ENCODE measurements around the gene MYEOV. TPM values are rescaled to one million over a fixed set of nuclear protein-coding genes. Genes with fewer than 3 reads are reported as not detected.

The MYEOV gene
- total RNA-seq, 2 experiments from 2014 or later = not detected

DNA sequence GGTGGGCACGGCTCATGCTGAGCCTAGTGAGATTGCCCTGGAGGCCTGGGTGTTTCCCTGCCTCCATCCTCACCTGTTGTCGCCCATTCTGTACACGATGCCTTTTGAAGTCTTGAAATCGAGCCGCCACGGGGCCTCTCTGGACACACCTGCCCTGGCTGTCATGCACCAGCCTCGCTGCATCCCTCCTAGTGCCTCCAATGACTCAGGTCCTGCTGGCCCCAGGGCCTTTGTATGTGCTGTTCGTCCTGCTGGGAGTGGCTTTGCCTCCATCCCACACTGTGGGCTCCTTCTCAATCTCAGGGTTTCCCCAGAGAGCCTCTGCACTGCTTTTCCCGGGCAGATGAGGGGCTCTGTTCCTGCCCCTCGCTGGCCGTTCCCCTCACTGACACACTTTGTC, 8.9 kb upstream of the MYEOV start:
- no peak overlapping the region for H3K4me3 Mint-ChIP-seq
- H3K27me3 Mint-ChIP-seq = peaks cover 2% of the 10 kb centered on the region
- no peaks in the 10 kb centered on the region for H3K4me1 Mint-ChIP-seq
- ATAC-seq (no peak), DNase-seq (no peak)
- CTCF ChIA-PET = no interaction called here
- no peaks in the 10 kb centered on the region for H3K9me3 Mint-ChIP-seq (ENCODE audit: low read depth)
- no peak overlapping the region for H3K27ac Mint-ChIP-seq
- no peaks in the 10 kb centered on the region for H3K36me3 Mint-ChIP-seq

DNA sequence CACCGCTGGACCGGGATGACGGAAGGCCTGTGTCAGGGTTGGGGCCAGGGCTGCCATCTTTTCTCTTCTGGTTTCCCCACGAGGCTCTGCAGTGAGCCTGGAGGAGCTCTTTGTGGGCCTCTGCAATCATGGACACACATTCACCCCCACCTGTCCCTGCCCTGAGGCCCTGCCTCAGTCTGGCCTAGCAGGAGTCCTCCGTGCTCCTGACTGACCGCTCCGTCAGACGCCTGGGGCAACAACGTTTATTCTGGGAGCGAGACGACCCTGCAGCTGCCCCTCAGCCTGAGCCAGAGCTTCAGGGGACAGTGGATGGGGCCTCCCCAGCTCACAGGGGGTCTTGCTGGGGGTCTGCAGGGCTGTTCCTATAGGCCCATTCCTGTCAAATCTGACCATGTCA, 8.2 kb upstream of the MYEOV start:
- no peaks in the 10 kb centered on the region for H3K4me1 Mint-ChIP-seq
- no peak overlapping the region for H3K4me3 Mint-ChIP-seq
- no peak overlapping the region for H3K27ac Mint-ChIP-seq
- ATAC-seq (no peak), DNase-seq (no peak)
- H3K27me3 Mint-ChIP-seq = peaks cover 3% of the 10 kb centered on the region
- H3K9me3 Mint-ChIP-seq (ENCODE audit: low read depth) = no peaks in the 10 kb centered on the region
- CTCF ChIA-PET = no interaction called here
- no peaks in the 10 kb centered on the region for H3K36me3 Mint-ChIP-seq

DNA sequence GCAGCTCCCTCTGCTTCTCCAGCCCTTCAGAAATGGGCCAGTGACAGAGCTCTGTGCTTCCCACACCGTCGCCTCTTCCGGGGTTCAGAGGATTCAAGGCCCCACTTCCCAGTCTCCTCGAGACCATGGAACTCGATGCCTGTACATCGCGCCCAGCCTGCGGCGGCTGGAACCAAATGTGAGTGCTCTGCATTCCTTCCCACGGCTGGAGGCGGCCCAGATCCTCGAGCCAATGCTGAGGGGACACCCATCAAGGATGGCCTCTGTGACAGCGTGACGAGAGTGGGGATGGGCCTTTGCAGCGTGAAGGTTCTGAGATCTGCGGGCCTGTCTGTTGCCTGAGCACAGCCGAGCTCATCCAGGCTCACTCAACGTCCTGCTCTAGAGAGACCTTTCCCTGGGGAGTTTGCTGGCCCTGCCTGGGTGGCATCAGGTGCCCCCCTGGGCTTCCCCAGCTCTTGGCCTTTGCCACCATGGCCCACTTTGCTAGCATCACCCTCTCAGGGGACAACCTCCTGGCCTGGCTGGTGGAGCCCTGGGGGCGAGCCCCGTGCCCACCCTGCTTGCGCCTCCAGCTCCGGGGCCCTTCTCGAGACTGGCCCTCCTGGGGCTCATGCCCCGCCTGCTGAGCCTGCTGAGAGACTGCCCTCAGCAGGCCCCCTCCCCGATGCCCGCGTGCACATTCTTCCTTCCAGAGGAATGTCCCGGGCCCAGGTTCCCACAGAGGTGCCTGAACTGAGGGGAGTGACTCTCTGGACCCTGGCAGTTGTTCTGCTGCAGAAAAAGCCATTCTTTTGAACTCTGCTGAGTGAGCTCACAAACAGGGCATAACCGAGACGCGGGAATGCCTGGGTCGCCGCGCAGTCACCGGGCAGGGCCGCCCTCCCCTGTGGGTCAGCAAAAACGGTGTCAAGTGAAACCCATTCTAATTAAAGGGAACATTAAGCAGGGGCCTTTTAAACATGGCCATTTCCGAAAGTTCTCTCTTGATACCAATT, 7.3 kb upstream of the MYEOV start:
- CTCF ChIA-PET = no interaction called here
- H3K36me3 Mint-ChIP-seq = no peaks in the 10 kb centered on the region
- no peak for ATAC-seq
- H3K4me3 Mint-ChIP-seq = no peak overlapping the region
- no peak for DNase-seq
- no peaks in the 10 kb centered on the region for H3K4me1 Mint-ChIP-seq
- H3K9me3 Mint-ChIP-seq (ENCODE audit: low read depth) = no peaks in the 10 kb centered on the region
- H3K27ac Mint-ChIP-seq = no peak overlapping the region
- peaks cover 3% of the 10 kb centered on the region for H3K27me3 Mint-ChIP-seq

DNA sequence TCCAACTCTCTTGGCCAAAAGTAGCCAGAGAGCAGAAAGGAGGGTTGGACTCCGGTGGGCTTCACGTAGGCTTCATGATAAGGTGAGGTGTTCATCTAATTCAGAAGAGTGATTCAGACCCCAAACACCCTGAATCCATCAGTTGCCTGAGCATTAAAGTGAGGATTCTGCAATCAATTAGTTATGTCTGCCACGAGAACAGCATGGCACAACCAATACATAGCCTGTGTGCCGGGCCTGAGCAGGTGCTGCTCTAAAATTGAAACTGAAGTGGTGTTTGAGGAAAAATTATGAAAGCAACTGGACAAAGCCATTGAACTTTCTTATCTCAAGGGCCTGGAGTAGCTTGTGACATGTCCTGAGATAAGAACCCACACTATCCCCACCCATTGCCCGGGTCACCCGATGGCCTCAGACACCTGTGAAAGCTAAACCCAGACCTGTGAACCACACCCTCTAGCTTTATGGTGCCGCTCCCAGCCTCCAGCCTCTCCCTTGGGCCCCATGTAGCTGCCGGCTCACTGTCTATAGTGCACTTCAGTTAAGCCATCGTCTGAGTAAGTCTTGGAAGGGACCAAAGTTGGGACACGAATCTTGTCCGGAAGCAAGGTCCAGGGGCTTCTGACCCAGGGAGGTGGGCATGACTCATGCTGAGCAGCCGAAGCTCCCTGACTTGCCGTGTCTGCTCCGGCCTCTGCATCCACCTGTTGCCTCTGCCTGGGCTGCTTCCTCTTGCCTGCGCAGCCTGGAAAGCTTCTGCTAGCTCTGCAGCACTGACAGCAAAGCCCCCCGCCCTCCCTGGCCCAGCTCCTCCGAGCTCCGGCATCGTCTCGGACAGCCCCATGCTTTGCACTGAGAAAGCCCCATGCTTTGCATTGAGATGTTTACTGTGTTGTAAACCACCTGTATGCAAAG, 5.7 kb upstream of the MYEOV start:
- CTCF ChIA-PET = no interaction called here
- Mint-ChIP-seq H3K4me3 (no peak overlapping the region), H3K4me1 (no peaks in the 10 kb centered on the region), H3K27ac (no peak overlapping the region), H3K36me3 (no peaks in the 10 kb centered on the region), H3K27me3 (peaks cover 3% of the 10 kb centered on the region), H3K9me3 (ENCODE audit: low read depth) (no peaks in the 10 kb centered on the region)
- DNase-seq (no peak), ATAC-seq (no peak)

DNA sequence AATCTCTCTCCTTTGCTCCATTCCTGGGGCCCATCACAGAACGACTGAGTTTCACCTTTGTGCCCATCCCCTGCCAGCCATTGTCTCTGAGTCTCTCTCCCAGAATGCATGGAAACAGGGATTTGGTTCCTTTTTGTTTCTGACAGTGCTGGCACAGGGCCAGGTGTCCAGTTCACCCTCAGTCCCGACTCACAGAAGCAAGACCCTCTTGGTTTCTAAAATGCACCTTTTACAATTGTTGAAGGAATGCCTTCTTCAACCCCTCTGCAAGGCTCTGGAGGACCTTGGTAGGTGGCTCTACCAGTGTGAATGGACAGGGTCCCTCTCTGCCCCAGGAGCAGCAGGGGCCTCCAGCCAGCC, 5.1 kb upstream of the MYEOV start:
- no peak for ATAC-seq
- H3K36me3 Mint-ChIP-seq = no peaks in the 10 kb centered on the region
- no peak for DNase-seq
- H3K4me3 Mint-ChIP-seq = no peak overlapping the region
- CTCF ChIA-PET = no interaction called here
- H3K4me1 Mint-ChIP-seq = no peaks in the 10 kb centered on the region
- H3K9me3 Mint-ChIP-seq (ENCODE audit: low read depth) = no peaks in the 10 kb centered on the region
- H3K27me3 Mint-ChIP-seq = peaks cover 3% of the 10 kb centered on the region
- H3K27ac Mint-ChIP-seq = no peak overlapping the region

DNA sequence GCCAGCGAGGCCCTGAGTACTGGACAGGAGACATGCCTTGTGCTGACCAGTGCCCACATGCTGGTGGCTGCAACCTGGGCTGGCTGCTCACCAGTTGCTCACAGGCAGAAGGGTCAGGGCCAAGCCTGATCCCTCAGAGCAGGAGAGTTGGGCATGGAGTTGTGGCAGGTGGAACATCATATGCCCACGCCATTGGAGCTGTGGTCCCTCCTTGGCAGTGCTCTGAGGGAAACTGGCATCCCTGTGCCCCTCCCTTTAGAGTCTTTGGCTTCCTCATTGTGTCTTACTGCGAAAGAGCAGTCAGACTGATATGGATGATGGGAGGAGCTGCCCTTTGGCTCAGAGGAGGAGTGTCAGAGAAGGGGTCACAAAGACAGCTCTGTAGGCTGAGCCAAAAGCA, 3.1 kb upstream of the MYEOV start:
- Mint-ChIP-seq H3K36me3 (no peaks in the 10 kb centered on the region), H3K27ac (no peak overlapping the region), H3K27me3 (peaks cover 9% of the 10 kb centered on the region), H3K4me3 (no peak overlapping the region), H3K4me1 (peaks cover 4% of the 10 kb centered on the region), H3K9me3 (ENCODE audit: low read depth) (no peaks in the 10 kb centered on the region)
- ATAC-seq = no peak
- CTCF ChIA-PET = no interaction called here
- DNase-seq = no peak

DNA sequence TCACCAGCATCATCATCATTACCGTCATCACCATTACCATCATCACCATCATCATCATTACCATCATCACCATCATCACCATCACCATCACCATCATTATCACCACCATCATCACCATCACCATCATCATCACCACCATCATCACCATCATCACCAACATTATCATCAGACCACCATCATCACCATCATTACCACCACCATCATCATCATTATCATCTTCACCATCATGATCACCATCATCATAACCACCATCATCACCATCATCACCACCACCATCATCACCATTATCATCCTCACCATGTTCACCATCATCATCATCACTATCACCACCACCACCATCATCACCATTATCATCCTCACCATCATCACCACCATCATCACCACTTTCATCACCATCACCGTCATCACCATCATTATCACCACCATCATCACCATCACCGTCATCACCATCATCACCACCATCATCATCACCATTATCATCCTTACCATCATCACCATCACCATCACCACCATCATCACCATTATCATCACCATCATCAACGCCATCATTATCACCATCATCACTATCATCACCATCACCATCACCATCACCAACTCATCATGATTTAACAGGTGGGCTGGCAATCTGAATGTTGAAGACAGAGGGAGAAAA, 2.4 kb upstream of the MYEOV start:
- H3K27me3 Mint-ChIP-seq = peaks cover 9% of the 10 kb centered on the region
- ATAC-seq (no peak), DNase-seq (no peak)
- no peak overlapping the region for H3K27ac Mint-ChIP-seq
- no peaks in the 10 kb centered on the region for H3K9me3 Mint-ChIP-seq (ENCODE audit: low read depth)
- H3K4me1 Mint-ChIP-seq = peaks cover 12% of the 10 kb centered on the region
- H3K4me3 Mint-ChIP-seq = no peak overlapping the region
- no peaks in the 10 kb centered on the region for H3K36me3 Mint-ChIP-seq
- CTCF ChIA-PET = interaction anchor here (1.4 to 3.0 kb wide), 3 partner anchors 18 to 351 kb away, joined by 3 to 18 read pairs (median 3); no protein-coding TSS in a partner anchor

DNA sequence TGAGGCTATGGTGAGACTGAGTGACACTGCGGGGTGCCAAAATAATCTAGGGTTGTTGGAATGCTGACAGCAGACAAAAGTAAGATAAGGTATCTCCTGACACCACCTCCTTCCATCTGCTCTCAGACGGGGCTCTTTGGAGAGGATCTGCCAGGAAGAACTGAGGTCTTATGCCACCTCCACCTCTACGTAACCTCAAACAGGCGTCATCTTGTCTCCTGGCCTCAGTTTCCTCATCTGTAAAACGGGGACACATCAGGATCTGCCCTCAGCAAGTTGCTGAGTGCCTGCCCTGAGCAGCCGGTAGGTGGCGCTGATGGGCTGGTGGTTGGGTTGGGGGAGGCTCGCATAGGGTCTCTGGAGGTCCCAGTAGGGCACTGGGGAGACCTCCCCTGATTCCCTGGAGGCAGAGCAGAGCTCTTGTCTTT, 1.7 kb upstream of the MYEOV start:
- peaks cover 9% of the 10 kb centered on the region for H3K27me3 Mint-ChIP-seq
- H3K36me3 Mint-ChIP-seq = peaks cover 2% of the 10 kb centered on the region
- H3K4me1 Mint-ChIP-seq = peaks cover 18% of the 10 kb centered on the region
- CTCF ChIA-PET = interaction anchor here (0.6 to 3.0 kb wide), 15 partner anchors 14 to 378 kb away, joined by 3 to 18 read pairs (median 3); no protein-coding TSS in a partner anchor
- H3K27ac Mint-ChIP-seq = no peak overlapping the region
- H3K4me3 Mint-ChIP-seq = no peak overlapping the region
- peak; percentile 60 for DNase-seq
- ATAC-seq = no peak
- H3K9me3 Mint-ChIP-seq (ENCODE audit: low read depth) = no peaks in the 10 kb centered on the region

DNA sequence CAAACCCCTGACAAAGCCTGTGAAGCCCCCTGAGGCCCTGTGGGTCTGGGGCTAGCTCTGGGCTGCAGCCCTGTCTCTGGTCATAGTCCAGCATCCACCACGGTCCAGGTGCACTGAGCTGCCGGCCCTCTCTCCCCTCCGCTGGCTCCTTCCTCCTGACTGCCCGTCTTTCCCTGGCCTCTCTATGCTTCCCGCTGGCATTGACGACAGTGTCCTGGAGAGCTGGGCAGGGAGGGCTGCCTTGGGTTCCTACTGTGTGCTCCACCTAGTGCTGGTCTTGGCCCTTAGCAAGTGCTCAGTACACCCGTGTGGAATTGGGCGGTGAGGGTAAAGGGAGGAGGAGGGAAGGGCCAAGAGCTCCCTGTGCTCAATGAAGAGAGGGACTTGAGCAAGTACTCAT, 868 bp upstream of the MYEOV start:
- no peak overlapping the region for H3K27ac Mint-ChIP-seq
- DNase-seq = no peak

DNA sequence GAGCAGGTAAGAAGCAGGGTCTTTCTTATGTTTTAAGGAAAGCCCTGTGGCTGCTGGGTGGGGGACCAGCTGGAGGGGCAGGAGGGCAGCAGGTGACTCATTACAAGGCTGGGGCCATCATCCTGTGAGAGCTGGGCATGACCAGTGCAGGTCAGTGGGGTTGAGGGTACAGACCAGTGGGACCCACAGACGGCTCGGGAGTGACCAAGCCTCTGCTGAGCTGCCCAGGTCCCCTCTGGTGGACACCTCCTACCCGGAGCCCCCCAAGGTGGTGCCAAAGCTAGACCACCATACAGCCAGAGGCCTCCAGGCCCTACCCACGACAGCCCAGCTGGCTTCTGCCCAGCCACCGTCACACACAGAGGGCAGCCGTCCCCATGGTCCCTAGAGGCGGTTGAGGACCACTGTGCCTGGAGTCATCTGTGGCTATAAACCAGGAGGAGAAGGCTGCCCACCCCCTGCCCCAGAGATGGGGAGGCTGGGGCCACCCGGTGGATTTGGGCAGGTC, 670 bp downstream of the MYEOV start:
- CTCF ChIA-PET = interaction anchor here (3.0 kb wide), 1 partner anchor 348 kb away, joined by 18 read pairs; no protein-coding TSS in a partner anchor
- no peak overlapping the region for H3K4me3 Mint-ChIP-seq
- H3K27me3 Mint-ChIP-seq = peaks cover 9% of the 10 kb centered on the region
- peaks cover 42% of the 10 kb centered on the region for H3K4me1 Mint-ChIP-seq
- H3K36me3 Mint-ChIP-seq = peaks cover 2% of the 10 kb centered on the region
- H3K9me3 Mint-ChIP-seq (ENCODE audit: low read depth) = no peaks in the 10 kb centered on the region
- ATAC-seq (no peak), DNase-seq (no peak)
- H3K27ac Mint-ChIP-seq = no peak overlapping the region

More for the DNA sequence above, 868 bp upstream of the MYEOV start:
- Mint-ChIP-seq H3K27me3 (peaks cover 9% of the 10 kb centered on the region), H3K9me3 (ENCODE audit: low read depth) (no peaks in the 10 kb centered on the region), H3K36me3 (peaks cover 2% of the 10 kb centered on the region), H3K4me1 (peaks cover 27% of the 10 kb centered on the region), H3K4me3 (no peak overlapping the region)
- no peak for ATAC-seq
- CTCF ChIA-PET = interaction anchor here (0.6 to 3.0 kb wide), 15 partner anchors 13 to 377 kb away, joined by 3 to 18 read pairs (median 3); no protein-coding TSS in a partner anchor

DNA sequence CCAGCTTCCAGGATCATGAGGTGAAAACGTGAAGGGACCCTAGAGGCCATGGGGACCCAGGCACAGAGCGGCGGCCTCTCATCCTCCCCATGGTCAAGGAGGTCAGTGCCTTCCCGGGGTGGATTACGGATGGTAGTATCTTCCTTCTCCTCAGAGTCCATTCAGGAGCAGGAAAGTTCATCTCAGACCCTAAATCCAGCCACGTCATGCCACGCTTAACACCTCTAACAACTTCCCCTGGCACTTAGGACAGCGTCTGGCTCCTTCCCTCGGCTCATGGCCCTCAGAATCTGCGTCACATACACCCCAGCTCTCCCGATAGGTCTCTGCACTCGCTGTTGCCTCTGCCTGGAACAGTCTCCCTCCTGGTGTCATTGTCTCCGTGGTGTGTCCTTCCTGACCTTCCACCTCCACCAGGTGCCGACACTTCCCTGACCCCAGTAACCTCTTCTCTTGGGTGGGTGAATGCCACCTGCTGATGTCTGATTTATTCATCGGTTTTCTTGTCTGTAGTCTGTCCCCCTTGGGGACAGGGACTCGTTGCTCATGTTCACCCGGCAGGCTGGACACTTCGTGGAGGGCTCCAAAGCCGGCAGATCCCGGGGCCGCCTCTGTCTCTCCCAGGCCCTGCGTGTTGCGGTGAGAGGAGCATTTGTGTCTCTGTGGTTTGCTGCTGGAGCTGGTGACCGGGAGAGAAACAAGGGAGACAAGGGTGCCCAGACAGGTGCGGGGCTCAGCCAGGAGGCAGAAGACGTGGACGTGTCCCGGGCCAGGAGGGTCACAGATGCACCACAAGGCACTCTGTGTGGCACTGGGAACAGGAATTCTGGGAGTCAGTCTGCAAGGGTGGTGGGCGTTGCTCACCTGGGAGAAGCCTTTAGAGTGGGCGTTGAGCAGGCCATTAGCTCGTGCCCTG, 1.4 kb downstream of the MYEOV start:
- H3K27me3 Mint-ChIP-seq = peaks cover 6% of the 10 kb centered on the region
- DNase-seq (no peak), ATAC-seq (no peak)
- H3K9me3 Mint-ChIP-seq (ENCODE audit: low read depth) = no peaks in the 10 kb centered on the region
- CTCF ChIA-PET = interaction anchor here (1.5 kb wide), 1 partner anchor 347 kb away, joined by 4 read pairs; no protein-coding TSS in a partner anchor
- peaks cover 2% of the 10 kb centered on the region for H3K36me3 Mint-ChIP-seq
- H3K27ac Mint-ChIP-seq = peak overlapping the region; percentile 2
- peaks cover 47% of the 10 kb centered on the region for H3K4me1 Mint-ChIP-seq
- H3K4me3 Mint-ChIP-seq = no peak overlapping the region
